Natural killer cell (primary cell): ENCODE results near the gene PIM1. TPM values are rescaled to one million over a fixed set of nuclear protein-coding genes. Genes with fewer than 3 reads are reported as not detected.
"Not testable (repeated sequence)": the region's sequence is repeated elsewhere in the genome, so short reads cannot be mapped to it uniquely, and the experiment has no call there.

Source experiments
- ATAC-seq, 3 donors: fragments of 150-1000 bp in 2 of 3; fragments of 200-7000 bp in 1 of 3; cut with Tn5 transposase; 1 replicate in 1 of 3; 2 replicates in 2 of 3; pipeline ENCODE4 v1.10.0; 2021; ENCODE audit warnings: mild to moderate bottlenecking in 2 of 3, moderate library complexity in 2 of 3
- DNase-seq, 2 donors: peaks; one replicate each; pipeline versions ENCODE4 v3.0.0 to v3.0.0-alpha.2; 2013 to 2021; ENCODE audit warnings: mixed read lengths in 1 of 2
- H3K27ac ChIP-seq: one replicate; pipeline ENCODE4 v1.5.1; 2013; ENCODE audit warnings: mild to moderate bottlenecking, low read length
- H3K27me3 ChIP-seq: one replicate; pipeline ENCODE4 v1.6.1; 2013; ENCODE audit warnings: low read length; ENCODE audit not compliant: control insufficient read depth, insufficient read depth
- H3K36me3 ChIP-seq: one replicate; pipeline ENCODE4 v1.6.1; 2013; ENCODE audit warnings: low read length; ENCODE audit not compliant: control insufficient read depth, insufficient read depth
- H3K4me1 ChIP-seq: one replicate; pipeline ENCODE4 v1.6.1; 2013; ENCODE audit warnings: low read length; ENCODE audit not compliant: control insufficient read depth, insufficient read depth
- H3K4me3 ChIP-seq: one replicate; pipeline ENCODE4 v1.5.1; 2013; ENCODE audit warnings: low read length
- H3K9me3 ChIP-seq: one replicate; pipeline ENCODE4 v1.6.1; 2013; ENCODE audit warnings: low read length; ENCODE audit not compliant: control insufficient read depth, insufficient read depth
- H3K27ac Mint-ChIP-seq, 2 donors: one replicate each; pipeline ENCODE4 v1.8.0; 2022; ENCODE audit warnings: mild to moderate bottlenecking in 2 of 2, mixed read lengths in 2 of 2, moderate library complexity in 1 of 2
- H3K27me3 Mint-ChIP-seq, 2 donors: one replicate each; pipeline ENCODE4 v1.8.0; 2022; ENCODE audit warnings: low read depth in 2 of 2, mixed read lengths in 2 of 2
- H3K36me3 Mint-ChIP-seq: one replicate; pipeline ENCODE4 v1.8.0; 2022; ENCODE audit warnings: mixed read lengths
- H3K4me1 Mint-ChIP-seq, 2 donors: one replicate each; pipeline ENCODE4 v1.8.0; 2022; ENCODE audit warnings: mixed read lengths in 2 of 2
- H3K4me3 Mint-ChIP-seq: one replicate; pipeline ENCODE4 v1.8.0; 2022; ENCODE audit warnings: mild to moderate bottlenecking, moderate library complexity, mixed read lengths
- H3K9me3 Mint-ChIP-seq, 2 donors: one replicate each; pipeline ENCODE4 v1.8.0; 2022; ENCODE audit warnings: mixed read lengths in 2 of 2
- CTCF ChIP-seq: fragments of 200-600 bp; IDR thresholded peaks from one replicate; pipeline ENCODE4 v1.8.0; 2022; ENCODE audit warnings: antibody characterized with exemption
- WGBS: methylation state at CpG from one replicate; pipeline ENCODE4 v1.1.7; 2013; ENCODE audit warnings: missing lambda C conversion rate; ENCODE audit not compliant: insufficient coverage; 5-methylcytosine and 5-hydroxymethylcytosine counted together
- intact Hi-C: fragments of 100-400 bp; cut with micrococcal nuclease; formaldehyde crosslinking; loops from one replicate; pipeline ENCODE4 v1.14.2; 2022
- total RNA-seq, 4 donors: library from RNA; stranded (reverse); fragments of 120-200 nt in 1 of 4; gene quantifications; one replicate each; pipeline versions ENCODE4 v1.2.3 to v1.2.4, GENCODE V29; 2013 to 2022

The PIM1 gene
- total RNA-seq, 3 donors from 2014 or later (not counting 1 experiment from before 2014, with no cell fraction given) = 188 to 242 (median 215) TPM

GRCh38 chr6:37126961-37127616 is 42.9 kb upstream of the PIM1 start:
- Mint-ChIP-seq H3K27me3 (peaks cover 8 to 16% of the 10 kb centered on the region in 2 donors), H3K4me1 (peaks cover 0 to 7% of the 10 kb centered on the region in 2 donors), H3K36me3 (no peaks in the 10 kb centered on the region)

GRCh38 chr6:37127961-37128862 is 41.7 kb upstream of the PIM1 start:
- Histone ChIP-seq H3K27me3 (no peaks in the 10 kb centered on the region), H3K27ac (no peak overlapping the region), H3K9me3 (no peaks in the 10 kb centered on the region), H3K36me3 (no peaks in the 10 kb centered on the region), H3K4me3 (no peak overlapping the region), H3K4me1 (no peaks in the 10 kb centered on the region)
- intact Hi-C loops = no loop called here
- Mint-ChIP-seq H3K27ac (no peak overlapping the region), H3K36me3 (no peaks in the 10 kb centered on the region), H3K4me3 (no peak overlapping the region), H3K9me3 (no peaks in the 10 kb centered on the region), H3K4me1 (peaks cover 0 to 7% of the 10 kb centered on the region in 2 donors), H3K27me3 (peaks cover 8 to 10% of the 10 kb centered on the region in 2 donors)
- TF ChIP-seq CTCF = no peak
- DNase-seq (no peak), ATAC-seq (no peak)
- WGBS = 94% methylated on average over 8 of the region's 8 CpGs

More at GRCh38 chr6:37126961-37127616, 42.9 kb upstream of the PIM1 start:
- Histone ChIP-seq H3K4me1 (no peaks in the 10 kb centered on the region), H3K9me3 (no peaks in the 10 kb centered on the region), H3K36me3 (no peaks in the 10 kb centered on the region), H3K27me3 (no peaks in the 10 kb centered on the region), H3K27ac (no peak overlapping the region), H3K4me3 (no peak overlapping the region)
- DNase-seq (no peak), ATAC-seq (no peak)
- WGBS = no CpG with 5 or more reads among the region's 1 CpG
- no peaks in the 10 kb centered on the region for H3K9me3 Mint-ChIP-seq
- no peak overlapping the region for H3K27ac Mint-ChIP-seq
- no peak overlapping the region for H3K4me3 Mint-ChIP-seq
- intact Hi-C loops = no loop called here
- no peak for TF ChIP-seq CTCF

- H3K4me3 Mint-ChIP-seq, H3K27ac Mint-ChIP-seq, H3K4me3 ChIP-seq, H3K4me1 Mint-ChIP-seq, H3K4me1 ChIP-seq, H3K9me3 Mint-ChIP-seq, H3K36me3 Mint-ChIP-seq, H3K36me3 ChIP-seq, H3K27me3 Mint-ChIP-seq, H3K27me3 ChIP-seq, DNase-seq, intact Hi-C loops, H3K9me3 ChIP-seq, ATAC-seq, H3K27ac ChIP-seq: not testable (repeated sequence)
- 97% methylated on average over 12 of the region's 12 CpGs for WGBS
Observed at GRCh38 chr6:37128863-37129443, 41.0 kb upstream of the PIM1 start.

GRCh38 chr6:37129566-37129965 is 40.4 kb upstream of the PIM1 start:
- TF ChIP-seq CTCF = no peak
- Histone ChIP-seq H3K36me3 (no peaks in the 10 kb centered on the region), H3K27me3 (no peaks in the 10 kb centered on the region), H3K9me3 (no peaks in the 10 kb centered on the region), H3K4me3 (no peak overlapping the region), H3K4me1 (peaks cover 12% of the 10 kb centered on the region), H3K27ac (no peak overlapping the region)
- DNase-seq (no peak), ATAC-seq (no peak)
- H3K4me3 Mint-ChIP-seq = no peak overlapping the region
- no peak overlapping the region for H3K27ac Mint-ChIP-seq
- no peaks in the 10 kb centered on the region for H3K36me3 Mint-ChIP-seq
- intact Hi-C loops = no loop called here
- H3K4me1 Mint-ChIP-seq = peaks cover 6 to 15% of the 10 kb centered on the region in 2 donors
- peaks cover 8 to 9% of the 10 kb centered on the region in 2 donors for H3K27me3 Mint-ChIP-seq
- no peaks in the 10 kb centered on the region for H3K9me3 Mint-ChIP-seq
- 88% methylated on average over 2 of the region's 5 CpGs for WGBS
